Colonic mucosa (tissue), 4 donors: Measurements from ENCODE around the gene CRISPLD2. TPM values are rescaled to one million over a fixed set of nuclear protein-coding genes. Genes with fewer than 3 reads are reported as not detected.

Source experiments
- DNase-seq: peaks from one replicate; pipeline ENCODE4 v3.0.0-alpha.2; 2020
- H3K27ac ChIP-seq: fragments of 200-600 bp; one replicate; pipeline ENCODE4 v1.8.0; 2021
- H3K27me3 ChIP-seq: fragments of 200-600 bp; one replicate; pipeline ENCODE4 v1.8.0; 2021
- H3K36me3 ChIP-seq: fragments of 200-600 bp; one replicate; pipeline ENCODE4 v1.8.0; 2021
- H3K4me1 ChIP-seq: fragments of 200-600 bp; one replicate; pipeline ENCODE4 v1.8.0; 2021; ENCODE audit warnings: mild to moderate bottlenecking
- H3K4me3 ChIP-seq: fragments of 200-600 bp; one replicate; pipeline ENCODE4 v1.8.0; 2021
- H3K9ac ChIP-seq, 2 donors: one replicate each; pipeline ENCODE4 v1.7.0; 2013; ENCODE audit warnings: control low read depth in 2 of 2, low read depth in 2 of 2, low read length in 2 of 2
- H3K9me3 ChIP-seq: fragments of 200-600 bp; one replicate; pipeline ENCODE4 v1.8.0; 2021
- CTCF ChIP-seq: fragments of 200-600 bp; IDR thresholded peaks from one replicate; pipeline ENCODE4 v1.8.0; 2022; ENCODE audit warnings: antibody characterized with exemption, mild to moderate bottlenecking
- intact Hi-C: fragments of 100-400 bp; cut with DNase I; formaldehyde crosslinking; loops from one replicate; pipeline ENCODE4 v1.14.1; 2022
- total RNA-seq, 2 donors: library from RNA; stranded (reverse); fragmentation: NEBNext Ultra II Directional in 1 of 2; extraction: Animal tissue kit (Norgen Biotek cat#: 25700) in 1 of 2; gene quantifications; one replicate each; pipeline ENCODE4 v1.2.1, GENCODE V29; 2021
- donor health status: healthy.
- donor health status: DM: no; HTN: no; CAD: no.
- donor health status: DM: no; HTN: no; CAD: no.

CRISPLD2 gene
- total RNA-seq, 2 donors from 2014 or later, result 10.4 to 37.9 TPM

- intact Hi-C loops, result no loop called here
- no peaks in the 10 kb centered on the region for H3K36me3 ChIP-seq
- H3K27ac ChIP-seq, result no peak overlapping the region
- no peak for TF ChIP-seq CTCF
- H3K27me3 ChIP-seq, result no peaks in the 10 kb centered on the region
- no peaks in the 10 kb centered on the region for H3K4me1 ChIP-seq
- H3K9ac ChIP-seq, result no peak overlapping the region
- no peak for DNase-seq
- no peaks in the 10 kb centered on the region for H3K9me3 ChIP-seq
- H3K4me3 ChIP-seq, result no peak overlapping the region
Measured at GRCh38 chr16:84893849-84894599, 74.2 kb downstream of the CRISPLD2 start.

- no peak for TF ChIP-seq CTCF
- no peak for DNase-seq
- no peak overlapping the region for H3K4me3 ChIP-seq
- intact Hi-C loops, result no loop called here
- no peaks in the 10 kb centered on the region for H3K9me3 ChIP-seq
- H3K27me3 ChIP-seq, result no peaks in the 10 kb centered on the region
- H3K27ac ChIP-seq, result no peak overlapping the region
- H3K36me3 ChIP-seq, result no peaks in the 10 kb centered on the region
- H3K9ac ChIP-seq, result no peak overlapping the region
- no peaks in the 10 kb centered on the region for H3K4me1 ChIP-seq
Measured at GRCh38 chr16:84895016-84895415, 75.2 kb downstream of the CRISPLD2 start.

GRCh38 chr16:84896847-84897246 lies 77.1 kb downstream of the CRISPLD2 start:
- H3K9me3 ChIP-seq, result no peaks in the 10 kb centered on the region
- no peak for TF ChIP-seq CTCF
- H3K4me1 ChIP-seq, result no peaks in the 10 kb centered on the region
- H3K4me3 ChIP-seq, result no peak overlapping the region
- intact Hi-C loops, result no loop called here
- no peak for DNase-seq
- H3K9ac ChIP-seq, result no peak overlapping the region
- H3K27ac ChIP-seq, result no peak overlapping the region
- H3K27me3 ChIP-seq, result no peaks in the 10 kb centered on the region
- no peaks in the 10 kb centered on the region for H3K36me3 ChIP-seq

GRCh38 chr16:84897911-84898377 lies 78.2 kb downstream of the CRISPLD2 start:
- intact Hi-C loops, result no loop called here
- Histone ChIP-seq H3K9ac (no peak overlapping the region), H3K27me3 (no peaks in the 10 kb centered on the region), H3K27ac (no peak overlapping the region), H3K36me3 (no peaks in the 10 kb centered on the region), H3K4me3 (no peak overlapping the region), H3K9me3 (no peaks in the 10 kb centered on the region), H3K4me1 (no peaks in the 10 kb centered on the region)
- no peak for DNase-seq
- TF ChIP-seq CTCF, result no peak

GRCh38 chr16:84898447-84898846 lies 78.7 kb downstream of the CRISPLD2 start:
- Histone ChIP-seq H3K4me3 (no peak overlapping the region), H3K27me3 (no peaks in the 10 kb centered on the region), H3K9ac (no peak overlapping the region), H3K27ac (no peak overlapping the region), H3K36me3 (no peaks in the 10 kb centered on the region), H3K4me1 (no peaks in the 10 kb centered on the region), H3K9me3 (no peaks in the 10 kb centered on the region)
- intact Hi-C loops, result no loop called here
- TF ChIP-seq CTCF, result no peak
- DNase-seq, result no peak
